ENCODE data around the gene ADPRH. TPM values are rescaled to one million over a fixed set of nuclear protein-coding genes. Genes with fewer than 3 reads are reported as not detected.

Gene ADPRH
- total RNA-seq (2021; ENCODE audit: unreplicated experiment) (1.5 TPM), Bru-seq, nascent RNA (percentile 34 among the genes with signal in this experiment), BruChase-seq, experiment 1, labeled RNA remaining after a 6-hour chase (percentile 36 among the genes with signal in this experiment), BruChase-seq, experiment 2, labeled RNA remaining after a 2-hour chase (percentile 39 among the genes with signal in this experiment)
- polyA plus RNA-seq (2012): 0.91 and 0.99 TPM in 2 replicates
- long read RNA-seq, full-length matches to known transcripts: 7 of 10 reads
- long read RNA-seq, partial matches to known transcripts: 0 of 10 reads
- long read RNA-seq, other reads (novel, unspliced or antisense): 3 of 10 reads

- DNase-seq (ENCODE audit: low read depth, low spot score) (peak; percentile 27), ATAC-seq (peak; percentile 92)
- peak; percentile 45 for TF ChIP-seq MAX (IDR thresholded peaks at IDR 0.05)
- TF ChIP-seq SP1 (IDR thresholded peaks at IDR 0.05; ENCODE audit: low read depth): no peak
- TF ChIP-seq SIN3A (IDR thresholded peaks at IDR 0.05; ENCODE audit: low read depth): no peak
- peak; percentile 70 for TF ChIP-seq POLR2AphosphoS5 (IDR thresholded peaks at IDR 0.05; ENCODE audit: low read depth, low read length)
- TF ChIP-seq, protein P1, sequence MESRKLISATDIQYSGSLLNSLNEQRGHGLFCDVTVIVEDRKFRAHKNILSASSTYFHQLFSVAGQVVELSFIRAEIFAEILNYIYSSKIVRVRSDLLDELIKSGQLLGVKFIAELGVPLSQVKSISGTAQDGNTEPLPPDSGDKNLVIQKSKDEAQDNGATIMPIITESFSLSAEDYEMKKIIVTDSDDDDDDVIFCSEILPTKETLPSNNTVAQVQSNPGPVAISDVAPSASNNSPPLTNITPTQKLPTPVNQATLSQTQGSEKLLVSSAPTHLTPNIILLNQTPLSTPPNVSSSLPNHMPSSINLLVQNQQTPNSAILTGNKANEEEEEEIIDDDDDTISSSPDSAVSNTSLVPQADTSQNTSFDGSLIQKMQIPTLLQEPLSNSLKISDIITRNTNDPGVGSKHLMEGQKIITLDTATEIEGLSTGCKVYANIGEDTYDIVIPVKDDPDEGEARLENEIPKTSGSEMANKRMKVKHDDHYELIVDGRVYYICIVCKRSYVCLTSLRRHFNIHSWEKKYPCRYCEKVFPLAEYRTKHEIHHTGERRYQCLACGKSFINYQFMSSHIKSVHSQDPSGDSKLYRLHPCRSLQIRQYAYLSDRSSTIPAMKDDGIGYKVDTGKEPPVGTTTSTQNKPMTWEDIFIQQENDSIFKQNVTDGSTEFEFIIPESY (IDR thresholded peaks at IDR 0.05; ENCODE audit: extremely low read depth, insufficient replicate concordance, low read length): peak; percentile 86
- no peak for TF ChIP-seq TCF7L2 (IDR thresholded peaks at IDR 0.05; ENCODE audit: borderline replicate concordance, extremely low read depth, insufficient read depth, insufficient read length)
- TF ChIP-seq, protein P2, sequence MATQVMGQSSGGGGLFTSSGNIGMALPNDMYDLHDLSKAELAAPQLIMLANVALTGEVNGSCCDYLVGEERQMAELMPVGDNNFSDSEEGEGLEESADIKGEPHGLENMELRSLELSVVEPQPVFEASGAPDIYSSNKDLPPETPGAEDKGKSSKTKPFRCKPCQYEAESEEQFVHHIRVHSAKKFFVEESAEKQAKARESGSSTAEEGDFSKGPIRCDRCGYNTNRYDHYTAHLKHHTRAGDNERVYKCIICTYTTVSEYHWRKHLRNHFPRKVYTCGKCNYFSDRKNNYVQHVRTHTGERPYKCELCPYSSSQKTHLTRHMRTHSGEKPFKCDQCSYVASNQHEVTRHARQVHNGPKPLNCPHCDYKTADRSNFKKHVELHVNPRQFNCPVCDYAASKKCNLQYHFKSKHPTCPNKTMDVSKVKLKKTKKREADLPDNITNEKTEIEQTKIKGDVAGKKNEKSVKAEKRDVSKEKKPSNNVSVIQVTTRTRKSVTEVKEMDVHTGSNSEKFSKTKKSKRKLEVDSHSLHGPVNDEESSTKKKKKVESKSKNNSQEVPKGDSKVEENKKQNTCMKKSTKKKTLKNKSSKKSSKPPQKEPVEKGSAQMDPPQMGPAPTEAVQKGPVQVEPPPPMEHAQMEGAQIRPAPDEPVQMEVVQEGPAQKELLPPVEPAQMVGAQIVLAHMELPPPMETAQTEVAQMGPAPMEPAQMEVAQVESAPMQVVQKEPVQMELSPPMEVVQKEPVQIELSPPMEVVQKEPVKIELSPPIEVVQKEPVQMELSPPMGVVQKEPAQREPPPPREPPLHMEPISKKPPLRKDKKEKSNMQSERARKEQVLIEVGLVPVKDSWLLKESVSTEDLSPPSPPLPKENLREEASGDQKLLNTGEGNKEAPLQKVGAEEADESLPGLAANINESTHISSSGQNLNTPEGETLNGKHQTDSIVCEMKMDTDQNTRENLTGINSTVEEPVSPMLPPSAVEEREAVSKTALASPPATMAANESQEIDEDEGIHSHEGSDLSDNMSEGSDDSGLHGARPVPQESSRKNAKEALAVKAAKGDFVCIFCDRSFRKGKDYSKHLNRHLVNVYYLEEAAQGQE (IDR thresholded peaks at IDR 0.05; ENCODE audit: low read depth): no peak
- peak; percentile 66 for TF ChIP-seq ZFX (IDR thresholded peaks at IDR 0.05)
- Histone ChIP-seq H2AFZ (ENCODE audit: low read depth, low read length, poor library complexity, severe bottlenecking) (peak within 1 kb of the TSS; percentile 80), H3K36me3 (ENCODE audit: control insufficient read depth in 1 of 2, insufficient read depth in 2 of 2, low read length in 2 of 2) (no peaks in the 10 kb centered on the region), H3K4me3 (replicated peaks in 1 of 2; ENCODE audit: low read depth in 1 of 2, low read length in 2 of 2) (peak within 1 kb of the TSS; percentile 47 to 62), H3K27me3 (ENCODE audit: insufficient read depth, low read length) (no peaks in the 10 kb centered on the region), H3K9ac (ENCODE audit: low read length) (peak within 1 kb of the TSS; percentile 66), H3K9me3 (ENCODE audit: control insufficient read depth in 1 of 2, insufficient read depth in 1 of 2, low read depth in 1 of 2, low read length in 2 of 2) (no peaks in the 10 kb centered on the region), H3K79me2 (ENCODE audit: insufficient read depth, low read length) (no peaks in the 10 kb centered on the region), H3K4me2 (ENCODE audit: low read length) (peak within 1 kb of the TSS; percentile 82), H3K4me1 (ENCODE audit: control insufficient read depth in 1 of 2, insufficient read depth in 2 of 2, low read length in 2 of 2) (peaks cover 0 to 10% of the 10 kb centered on the region in 2 experiments; a peak in 1 of 4 replicates), H4K20me1 (ENCODE audit: insufficient read depth) (no peaks in the 10 kb centered on the region), H3K9me2 (ENCODE audit: insufficient read depth) (no peaks in the 10 kb centered on the region), H3K27ac (ENCODE audit: low read depth, low read length) (peak within 1 kb of the TSS; percentile 49; the same call in 1 of the 2 replicates)
- intact Hi-C loops (cut with micrococcal nuclease): no loop called here
- CTCF ChIA-PET: no interaction called here
- RAD21 ChIA-PET (ENCODE audit: low non-redundant PET in 1 of 2, low total read pairs in 2 of 2, uncharacterized antibody in 2 of 2, unreplicated experiment in 2 of 2): no interaction called here
- POLR2A ChIA-PET: no interaction called here
- TSS peak; percentile 62 for BruUV-seq (replicated peaks)
These were observed at the start of gene ADPRH for GRCh38 chr3:119579366-119580066. ADPRH (plus strand) TSS chr3:119579492; CDS start chr3:119582170, 2,678 bp downstream.

Data from HCT116 (cell line).